Ovary (tissue), 3 donors: ENCODE measurements around the gene TUBA1A.

Experiments
- CTCF ChIP-seq, 3 donors: fragments of 450-650 bp in 2 of 3; fragments of 200-600 bp in 1 of 3; IDR thresholded peaks; one replicate each; pipeline versions ENCODE4 v1.5.1 to v1.8.0; 2016 to 2022; ENCODE audit warnings: antibody characterized with exemption in 3 of 3, mild to moderate bottlenecking in 1 of 3
- EP300 ChIP-seq: sonication (generic); formaldehyde crosslinking; IDR thresholded peaks from one replicate; pipeline ENCODE4 v1.6.1; 2017; ENCODE audit warnings: antibody characterized with exemption
- donor health status: DM: no; HTN: no; CAD: no.

- TF ChIP-seq EP300: no peak
- TF ChIP-seq CTCF (IDR thresholded peaks at IDR 0.05): no peak
Measured at GRCh38 chr12:49231878-49232655, 43.2 kb upstream of the TUBA1A start.
